Measurements from ENCODE around the gene MCTP1.

DNA sequence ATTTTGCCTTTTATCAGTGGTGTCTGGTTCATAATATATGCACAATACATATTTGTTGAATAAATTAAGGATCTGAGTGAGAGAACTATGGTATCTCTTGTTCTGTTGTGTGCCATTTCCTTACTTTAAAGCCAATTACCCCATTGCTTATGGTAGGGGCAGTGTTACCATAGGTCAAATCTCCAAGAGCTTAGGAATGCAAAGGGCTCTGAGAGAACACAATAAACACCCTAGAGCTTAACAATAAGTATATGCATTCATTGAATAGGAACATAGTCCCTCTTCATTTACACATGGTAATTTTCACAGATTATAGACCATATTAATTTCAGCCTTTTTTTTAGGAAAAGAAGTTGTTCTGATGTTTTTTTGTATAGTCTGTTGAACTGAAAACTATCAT, 112.2 kb downstream of the MCTP1 start:
- TF ChIP-seq EP300 (IDR thresholded peaks at IDR 0.05): no peak
- TF ChIP-seq, protein P1, sequence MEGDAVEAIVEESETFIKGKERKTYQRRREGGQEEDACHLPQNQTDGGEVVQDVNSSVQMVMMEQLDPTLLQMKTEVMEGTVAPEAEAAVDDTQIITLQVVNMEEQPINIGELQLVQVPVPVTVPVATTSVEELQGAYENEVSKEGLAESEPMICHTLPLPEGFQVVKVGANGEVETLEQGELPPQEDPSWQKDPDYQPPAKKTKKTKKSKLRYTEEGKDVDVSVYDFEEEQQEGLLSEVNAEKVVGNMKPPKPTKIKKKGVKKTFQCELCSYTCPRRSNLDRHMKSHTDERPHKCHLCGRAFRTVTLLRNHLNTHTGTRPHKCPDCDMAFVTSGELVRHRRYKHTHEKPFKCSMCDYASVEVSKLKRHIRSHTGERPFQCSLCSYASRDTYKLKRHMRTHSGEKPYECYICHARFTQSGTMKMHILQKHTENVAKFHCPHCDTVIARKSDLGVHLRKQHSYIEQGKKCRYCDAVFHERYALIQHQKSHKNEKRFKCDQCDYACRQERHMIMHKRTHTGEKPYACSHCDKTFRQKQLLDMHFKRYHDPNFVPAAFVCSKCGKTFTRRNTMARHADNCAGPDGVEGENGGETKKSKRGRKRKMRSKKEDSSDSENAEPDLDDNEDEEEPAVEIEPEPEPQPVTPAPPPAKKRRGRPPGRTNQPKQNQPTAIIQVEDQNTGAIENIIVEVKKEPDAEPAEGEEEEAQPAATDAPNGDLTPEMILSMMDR (IDR thresholded peaks at IDR 0.05): no peak
- no peak for TF ChIP-seq POLR2A (IDR thresholded peaks at IDR 0.05; ENCODE audit: low read depth)

Data from esophagus muscularis mucosa (tissue), 4 donors.